ENCODE data around the gene GPM6B.
"Not testable (repeated sequence)": the region's sequence is repeated elsewhere in the genome, so short reads cannot be mapped to it uniquely, and the experiment has no call there.

The GPM6B gene

DNA sequence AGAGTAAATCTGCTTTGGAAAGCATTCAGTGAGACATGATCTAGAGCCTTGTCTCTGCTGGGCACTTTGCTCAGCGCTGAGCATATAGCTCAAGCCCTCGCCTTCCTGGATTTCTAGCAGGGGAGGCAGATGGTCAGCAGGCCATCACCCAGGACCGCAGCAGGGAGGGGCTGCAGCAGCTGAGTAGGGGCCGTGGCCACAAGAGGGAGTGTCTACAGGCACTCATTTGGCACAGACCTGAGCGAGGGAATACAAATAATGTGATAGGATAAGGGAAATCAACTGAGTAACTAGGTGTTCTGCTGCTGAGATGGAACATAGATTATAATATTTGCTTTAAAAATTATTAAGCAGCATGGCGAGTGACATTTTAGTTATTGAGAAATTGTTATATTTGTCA is 52.1 kb downstream of the GPM6B start:
- peak; percentile 54 for DNase-seq (ENCODE audit: low spot score)

DNA sequence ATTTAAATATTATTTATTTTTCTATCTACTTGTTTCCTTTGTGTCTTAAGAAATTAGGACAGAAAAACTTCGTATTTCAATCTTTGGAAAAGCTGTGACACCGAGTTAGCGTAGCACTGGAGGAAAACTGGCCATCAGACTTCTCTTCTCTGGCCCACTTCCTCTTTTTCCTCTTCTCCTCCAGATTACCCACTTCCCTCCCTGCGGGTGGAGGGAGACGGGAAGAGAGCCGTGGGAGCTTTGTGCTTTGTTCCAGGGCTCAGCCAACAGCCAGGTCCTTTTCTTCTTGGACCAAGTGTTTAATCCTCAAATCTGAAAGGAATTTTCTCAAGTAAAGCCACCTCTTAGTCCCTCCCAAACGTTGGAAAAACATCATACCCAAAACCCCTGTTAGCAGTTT is 52.6 kb downstream of the GPM6B start:
- no peak for DNase-seq (ENCODE audit: low spot score)

DNA sequence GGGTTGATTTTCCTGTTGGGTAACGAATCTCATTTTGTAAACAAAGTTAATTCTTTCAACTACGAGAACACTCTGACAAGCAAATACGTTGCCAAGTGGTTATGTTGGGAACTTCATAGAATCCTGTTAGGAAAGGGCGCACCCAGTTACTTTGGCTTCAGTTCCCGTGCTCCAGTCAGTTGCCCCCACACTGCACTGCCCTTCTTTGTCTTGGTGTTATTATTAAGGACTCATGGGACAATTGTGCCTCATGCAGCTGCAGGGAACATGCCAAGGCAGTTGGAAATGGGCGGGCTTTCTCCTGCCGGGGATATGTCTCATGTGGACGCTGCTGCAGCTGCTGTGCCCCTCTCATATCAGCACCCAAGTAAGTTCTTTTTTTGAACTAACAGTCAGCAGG is 53.4 kb downstream of the GPM6B start:
- no peak for DNase-seq (ENCODE audit: low spot score)

DNA sequence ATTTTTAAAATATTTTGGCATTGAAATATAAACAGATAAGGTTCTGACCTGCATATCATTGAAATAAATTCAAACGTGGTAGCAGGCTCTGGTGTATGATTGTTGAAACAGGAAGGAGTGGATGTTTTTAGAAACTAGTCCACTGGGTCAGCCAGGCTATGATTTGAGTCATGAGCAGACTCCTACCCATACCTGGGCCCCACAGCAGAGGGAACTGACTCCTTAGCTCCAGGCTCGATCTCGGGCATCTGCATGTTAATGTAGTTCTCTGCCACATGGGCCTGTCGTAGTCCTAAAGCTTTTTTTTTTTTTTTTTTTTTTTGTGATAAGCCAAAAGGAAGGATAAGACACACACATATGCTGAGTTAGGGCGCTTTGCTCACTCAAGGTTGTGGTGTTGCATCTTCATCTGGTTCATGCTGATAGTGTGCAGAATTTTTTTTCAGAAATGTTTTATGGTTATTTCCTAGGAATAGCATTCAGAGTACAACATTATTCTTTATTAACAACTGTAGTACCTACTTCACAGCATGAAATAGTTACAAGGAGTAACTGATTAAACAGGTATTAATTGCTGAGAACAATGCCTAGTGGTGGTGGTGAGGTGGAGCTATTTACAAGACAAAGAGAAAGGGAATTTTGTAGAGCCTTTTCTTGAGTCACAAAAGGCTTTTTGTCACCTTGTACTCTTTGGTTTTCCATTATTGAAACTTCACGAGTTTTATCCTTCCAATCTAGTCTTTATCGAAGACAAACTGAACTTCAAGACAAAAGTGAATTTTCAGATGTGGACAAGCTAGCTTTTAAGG is 55.1 kb downstream of the GPM6B start:
- DNase-seq (ENCODE audit: low spot score) = peak; percentile 31

DNA sequence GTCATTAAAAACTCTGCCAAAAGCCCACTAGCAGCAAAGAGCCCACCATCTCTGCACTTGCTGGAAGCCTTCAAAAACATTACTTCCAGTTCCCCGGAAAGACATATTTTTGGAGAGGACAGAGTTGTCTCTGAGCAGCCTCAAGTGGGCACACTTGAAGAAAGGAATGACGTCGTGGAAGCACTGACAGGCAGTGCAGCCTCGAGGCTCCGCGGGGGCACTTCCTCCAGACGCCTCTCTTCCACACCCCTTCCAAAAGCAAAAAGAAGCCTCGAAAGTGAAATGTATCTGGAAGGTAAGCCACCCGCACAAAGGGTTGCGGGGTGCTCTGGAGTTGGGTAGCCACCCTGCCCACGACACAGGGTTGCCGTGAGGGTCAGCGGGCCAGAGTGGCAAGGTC is 56.5 kb downstream of the GPM6B start:
- no peak for DNase-seq (ENCODE audit: low spot score)

DNA sequence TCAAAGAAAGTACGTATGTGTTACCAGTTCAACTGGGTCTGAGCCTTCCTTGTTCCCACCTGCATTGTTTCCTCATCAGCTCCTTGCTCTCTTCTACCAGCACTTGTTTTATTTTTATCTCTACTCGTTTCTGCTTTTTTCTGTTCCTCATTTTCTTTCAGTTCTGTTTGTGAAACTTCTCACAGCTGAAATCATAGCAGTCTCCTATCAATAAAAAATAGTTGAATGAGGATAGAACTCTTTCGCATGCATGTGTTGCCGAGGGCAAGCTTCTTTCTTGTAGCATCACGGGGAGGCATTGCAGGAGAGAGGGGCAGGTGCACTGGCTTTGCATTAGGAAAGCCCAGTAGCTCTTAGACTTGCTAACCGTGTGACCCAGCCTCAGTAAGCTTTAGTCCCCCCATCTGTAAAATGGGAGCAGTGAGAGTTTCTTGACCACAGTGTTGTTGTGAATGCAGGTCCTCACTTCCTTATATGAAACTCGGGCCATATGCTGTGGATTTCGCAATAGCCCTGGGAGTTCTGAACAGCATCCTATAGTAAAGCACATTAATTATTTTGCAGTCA is 57.7 kb downstream of the GPM6B start:
- no peak for DNase-seq (ENCODE audit: low spot score)

DNA sequence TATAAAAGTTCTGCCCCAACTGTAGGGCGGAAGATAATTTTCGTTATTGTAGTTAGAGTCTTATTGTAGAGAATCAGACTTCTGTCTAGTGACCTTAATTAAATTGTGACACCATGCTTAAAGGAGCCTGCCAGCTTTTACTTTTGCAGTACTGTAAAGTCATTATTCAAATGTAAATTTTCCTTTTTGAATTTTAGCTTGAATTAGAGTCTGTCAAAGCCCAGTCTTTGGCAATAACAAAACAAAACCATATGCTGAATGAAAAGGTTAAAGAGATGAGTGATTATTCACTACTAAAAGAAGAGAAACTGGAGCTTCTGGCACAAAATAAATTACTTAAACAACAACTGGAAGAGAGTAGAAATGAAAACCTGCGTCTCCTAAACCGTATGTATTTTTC is 60.5 kb downstream of the GPM6B start:
- no peak for DNase-seq (ENCODE audit: low spot score)

DNA sequence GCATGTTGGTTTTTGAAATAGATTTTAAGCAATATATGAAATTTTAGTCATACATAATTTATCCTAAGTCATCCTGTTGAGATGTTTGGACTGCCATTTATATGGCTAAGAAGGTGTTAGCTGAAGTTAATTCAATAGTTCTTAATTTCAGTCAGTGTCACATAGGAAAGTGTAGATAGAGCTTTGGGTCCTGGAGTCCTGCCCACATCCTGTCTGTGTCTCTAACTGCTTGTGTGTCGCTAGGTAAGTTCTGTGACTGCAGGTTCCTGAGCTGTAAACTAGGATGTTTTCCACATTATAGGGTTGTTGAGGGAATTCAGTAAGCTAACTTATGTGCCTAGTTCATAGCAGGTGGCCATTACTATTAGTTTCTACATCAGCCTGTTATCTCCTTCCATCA is 61.6 kb downstream of the GPM6B start:
- DNase-seq (ENCODE audit: low spot score) = no peak

DNA sequence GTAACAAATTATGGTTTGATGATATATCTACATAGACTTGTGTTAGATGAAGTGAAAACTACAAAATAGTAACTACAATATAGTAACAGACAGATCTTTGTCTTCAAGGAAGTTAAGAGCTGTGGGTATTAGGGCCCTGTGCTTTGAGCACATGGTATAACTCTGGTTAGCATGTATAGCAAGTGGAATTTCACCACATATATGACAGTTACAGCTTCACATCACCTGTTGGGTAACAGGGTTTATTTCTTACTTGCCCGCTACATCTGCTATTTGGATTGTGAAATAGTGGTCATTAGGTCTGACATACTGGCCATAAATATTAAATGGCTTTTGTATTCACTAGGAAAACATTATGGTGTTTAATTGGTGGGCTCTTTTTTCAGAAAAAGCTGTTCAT is 62.1 kb downstream of the GPM6B start:
- no peak for DNase-seq (ENCODE audit: low spot score)

DNA sequence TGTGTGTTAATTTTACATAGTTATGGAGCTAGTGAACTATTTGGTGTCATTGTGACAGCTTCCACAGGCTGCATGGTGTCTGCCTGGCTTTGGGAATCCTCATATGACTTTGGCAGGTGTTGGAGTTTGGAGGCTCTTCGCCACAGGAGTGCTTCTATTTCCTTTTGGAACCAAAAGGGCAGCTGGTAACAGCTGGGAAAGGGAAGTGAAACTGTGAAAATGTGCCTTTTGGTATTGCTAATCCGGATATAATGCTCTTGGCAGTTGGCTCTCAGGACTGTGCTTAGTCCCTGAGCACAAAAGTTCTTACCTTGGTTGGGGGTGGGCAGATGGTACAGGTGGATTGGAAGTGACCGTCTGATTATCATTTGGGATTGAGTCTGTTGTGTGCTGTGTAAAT is 64.2 kb downstream of the GPM6B start:
- no peak for DNase-seq (ENCODE audit: low spot score)

DNA sequence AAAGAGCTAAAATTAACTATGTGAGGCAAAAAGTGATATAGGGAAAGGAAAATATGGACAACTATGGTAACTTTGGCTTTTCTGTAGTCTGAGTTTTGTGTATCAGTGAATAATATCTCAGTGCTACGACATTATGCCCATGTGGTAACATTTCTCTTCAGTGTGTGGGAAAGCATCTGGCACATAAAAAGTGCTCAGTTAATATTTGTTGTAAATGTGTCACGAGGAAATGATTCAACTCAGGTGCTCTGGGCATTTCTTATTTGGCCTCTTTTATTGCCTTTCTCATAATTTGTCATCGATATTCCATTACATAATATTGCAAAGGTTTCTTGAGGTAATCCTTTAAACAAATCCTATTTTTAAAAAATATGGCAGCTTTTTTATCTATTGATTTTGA is 64.8 kb downstream of the GPM6B start:
- no peak for DNase-seq (ENCODE audit: low spot score)

DNA sequence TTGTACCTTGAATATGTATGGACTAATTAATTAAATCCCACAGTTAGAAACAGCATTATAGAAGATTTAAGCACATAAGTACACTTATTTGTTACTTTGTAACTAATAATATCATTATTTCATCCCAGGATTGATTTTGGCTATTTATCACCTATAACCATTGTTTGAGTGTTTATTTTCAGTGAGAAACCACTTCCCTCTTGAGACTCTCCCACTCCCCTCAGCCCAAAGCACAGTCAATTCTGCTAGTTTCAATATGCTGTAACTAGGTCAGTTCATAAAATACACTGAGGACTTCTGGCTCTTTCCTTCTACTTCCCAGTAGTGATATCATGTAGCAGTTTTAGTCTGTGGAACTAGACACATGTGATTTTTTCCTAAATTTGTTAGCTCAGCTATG is 66.1 kb downstream of the GPM6B start:
- DNase-seq (ENCODE audit: low spot score) = no peak

DNA sequence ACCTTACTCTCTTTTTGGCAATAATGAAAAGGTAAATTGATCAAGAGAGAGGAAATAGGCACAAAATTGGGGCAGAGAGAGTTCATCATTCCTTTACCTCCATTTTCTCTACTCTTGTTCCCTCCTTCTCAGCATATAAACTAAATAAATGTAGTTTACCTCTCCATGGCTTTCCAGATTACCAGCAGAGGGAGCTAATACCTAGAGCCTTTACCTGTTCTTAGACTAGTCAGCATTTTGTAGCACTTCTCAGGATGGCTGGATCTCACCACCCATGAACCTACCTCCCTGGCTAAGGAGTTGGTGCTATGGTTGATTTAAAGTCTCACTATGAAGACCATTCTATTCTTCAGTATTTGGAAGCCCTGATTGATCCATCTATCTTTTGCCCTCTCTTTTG is 66.7 kb downstream of the GPM6B start:
- peak; percentile 14 for DNase-seq (ENCODE audit: low spot score)

DNA sequence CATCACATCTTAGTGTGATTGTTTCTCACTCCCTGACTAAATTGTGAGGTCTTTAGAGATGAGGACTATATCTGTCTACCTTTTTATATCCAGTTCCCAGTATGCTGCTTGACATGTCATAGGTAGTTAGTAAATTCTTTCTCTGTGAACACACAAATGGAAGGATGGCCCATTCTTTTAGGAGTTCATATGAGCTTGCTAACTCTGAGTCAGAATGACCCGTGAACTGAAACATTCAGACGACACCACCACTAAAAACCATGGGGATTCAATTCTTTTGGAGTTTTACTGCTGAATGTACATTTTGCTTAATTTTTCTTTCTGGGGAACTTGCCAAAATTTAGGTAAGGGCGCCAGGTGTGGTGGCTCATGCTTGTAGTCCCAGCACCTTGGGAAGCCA is 68.4 kb downstream of the GPM6B start:
- DNase-seq (ENCODE audit: low spot score) = no peak

DNA sequence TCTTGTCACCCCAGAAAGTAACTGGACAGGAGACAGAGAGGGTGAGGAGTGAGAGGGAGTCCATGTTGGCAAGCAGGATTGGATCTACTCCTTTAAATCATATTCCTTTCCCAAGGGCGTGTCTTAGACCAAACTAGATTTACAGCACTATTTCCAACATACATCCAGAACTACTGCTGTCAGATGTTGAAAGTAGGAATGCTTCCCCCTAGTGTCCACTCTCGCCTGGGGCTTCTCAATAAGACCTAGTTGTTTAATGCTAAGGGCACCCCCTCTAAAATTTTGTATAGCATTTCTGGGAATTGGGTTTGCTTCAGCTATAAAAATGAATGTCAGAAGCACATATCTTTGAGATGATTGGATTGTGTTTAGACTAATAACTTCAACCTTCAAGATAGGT is 69.1 kb downstream of the GPM6B start:
- DNase-seq (ENCODE audit: low spot score) = no peak

DNA sequence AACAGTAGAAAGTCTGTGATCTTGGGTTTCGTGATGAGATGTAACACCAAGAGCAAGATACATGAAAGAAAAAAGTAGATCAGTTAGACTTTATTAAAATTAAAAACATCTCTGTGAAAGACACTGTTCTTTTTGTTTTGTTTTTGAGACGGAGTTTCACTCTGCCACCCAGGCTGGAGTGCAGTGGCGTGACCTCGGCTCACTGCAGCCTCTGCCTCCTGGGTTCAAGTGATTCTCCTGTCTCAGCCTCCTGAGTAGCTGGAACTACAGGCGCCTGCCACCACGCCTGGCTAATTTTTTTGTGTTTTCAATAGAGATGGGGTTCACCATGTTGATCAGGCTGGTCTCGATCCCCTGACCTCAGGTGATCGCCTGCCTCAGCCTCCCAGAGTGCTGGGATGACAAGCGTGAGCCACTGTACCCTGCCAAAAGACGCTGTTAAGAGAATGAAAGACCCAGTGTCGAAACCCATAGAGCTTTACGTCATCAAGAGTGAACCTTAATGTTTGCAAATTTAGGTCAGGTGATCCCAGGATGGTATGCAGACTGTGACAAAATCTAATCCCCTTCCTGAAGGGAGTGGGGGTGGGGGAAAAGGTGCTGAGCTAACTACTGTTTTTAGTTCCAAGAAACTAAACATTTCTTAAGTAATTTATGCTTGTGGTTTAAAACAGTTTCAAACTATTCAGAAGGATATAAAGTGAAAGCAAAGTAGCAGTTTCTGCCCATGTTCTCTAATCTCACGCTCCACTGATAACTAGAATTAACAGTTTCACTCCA is 74.3 kb downstream of the GPM6B start:
- DNase-seq (ENCODE audit: low spot score) = no peak

DNA sequence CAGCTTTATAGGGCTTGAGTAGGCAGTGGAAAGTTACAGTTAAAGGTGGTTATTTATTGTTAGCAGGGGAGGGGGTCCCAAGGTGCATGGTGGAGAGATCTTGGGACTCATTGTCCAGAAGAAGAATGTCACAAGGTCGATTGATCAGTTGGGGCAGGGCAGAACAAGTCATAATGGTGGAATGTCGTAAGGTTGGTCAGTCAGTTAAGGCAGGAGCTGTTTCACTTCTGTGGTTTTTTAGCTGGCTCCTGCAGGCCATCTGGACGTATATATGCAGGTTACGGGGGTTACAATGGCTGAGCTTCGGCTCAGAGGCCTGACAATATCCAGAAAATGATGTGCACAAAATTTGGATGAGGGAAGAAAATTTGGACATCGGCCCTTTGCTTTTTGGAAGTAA is 75.2 kb downstream of the GPM6B start:
- DNase-seq (ENCODE audit: low spot score) = no peak

DNA sequence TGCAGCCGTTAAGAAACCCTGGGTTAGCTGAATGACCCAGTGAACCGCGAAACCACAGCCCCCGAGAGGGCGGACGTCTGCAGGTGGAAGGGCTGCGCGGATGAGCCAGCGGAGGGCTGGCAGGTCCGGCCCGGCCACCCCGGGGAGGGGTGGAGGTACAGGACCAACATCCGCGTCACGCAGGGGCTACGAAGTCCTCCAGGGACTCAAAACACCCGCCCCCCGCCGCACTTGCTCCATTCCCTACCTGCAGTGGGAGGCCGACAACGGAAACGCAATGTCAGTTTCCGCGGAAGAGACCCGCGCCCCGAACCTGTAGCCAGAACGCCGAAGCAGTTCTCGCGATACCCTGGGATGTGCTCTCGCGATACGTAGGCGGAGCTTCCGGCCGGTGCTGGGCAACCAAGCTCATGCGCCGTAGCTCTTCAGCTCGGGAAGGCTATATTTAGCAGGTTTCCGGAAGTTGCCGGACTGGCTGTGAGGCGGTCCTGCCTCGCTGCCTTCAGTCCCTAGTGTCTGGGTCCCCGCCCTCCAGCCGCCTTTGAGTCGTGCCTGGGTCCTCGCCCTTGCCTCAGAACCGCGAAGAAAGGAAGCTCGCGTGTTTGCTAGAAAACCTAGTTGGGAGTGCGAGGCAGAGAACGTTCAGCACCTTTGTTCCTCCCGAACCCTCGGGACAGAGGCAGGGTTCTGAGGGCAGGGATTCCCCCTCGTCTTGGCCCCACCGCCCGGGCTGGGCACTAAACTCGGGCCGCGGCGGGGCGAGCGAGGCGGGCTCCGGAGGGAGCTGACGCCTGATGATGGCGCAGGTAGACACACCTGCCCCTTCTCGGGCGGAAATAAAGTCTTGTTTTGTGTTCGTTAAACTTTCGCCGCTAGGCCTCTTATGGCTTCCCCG is 82.4 kb downstream of the GPM6B start, which contains the start of the genes OFD1 and TRAPPC2:
Gene OFD1, plus strand, starts transcription at position 471 of the 895 bp plus-strand sequence. Its CDS starts 324 bp downstream, at position 795.
Gene TRAPPC2, minus strand, starts transcription at position 343 of the 895 bp plus-strand sequence. CDS start 14,657 bp downstream, outside the sequence.
- DNase-seq (ENCODE audit: low spot score) = peak; percentile 89

DNA sequence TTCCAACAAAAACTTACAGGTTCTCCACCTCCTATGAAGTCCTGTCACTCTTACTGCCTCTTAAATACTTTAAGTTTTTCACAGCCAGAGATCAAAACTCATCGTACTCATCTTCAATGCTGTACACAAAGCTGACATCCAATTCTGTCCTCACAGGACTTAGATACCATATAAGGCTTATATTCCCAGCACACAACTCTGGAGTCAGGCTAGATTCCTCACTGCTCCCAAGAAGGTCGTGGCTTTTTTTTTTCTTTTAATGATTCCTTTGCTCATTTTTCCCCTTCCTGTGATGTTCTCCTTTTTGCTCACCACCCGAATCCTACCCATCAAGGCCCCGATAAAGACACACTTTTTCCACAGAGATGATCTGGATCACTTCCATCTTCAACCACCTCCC is 83.4 kb downstream of the GPM6B start:
- DNase-seq (ENCODE audit: low spot score) = no peak

DNA sequence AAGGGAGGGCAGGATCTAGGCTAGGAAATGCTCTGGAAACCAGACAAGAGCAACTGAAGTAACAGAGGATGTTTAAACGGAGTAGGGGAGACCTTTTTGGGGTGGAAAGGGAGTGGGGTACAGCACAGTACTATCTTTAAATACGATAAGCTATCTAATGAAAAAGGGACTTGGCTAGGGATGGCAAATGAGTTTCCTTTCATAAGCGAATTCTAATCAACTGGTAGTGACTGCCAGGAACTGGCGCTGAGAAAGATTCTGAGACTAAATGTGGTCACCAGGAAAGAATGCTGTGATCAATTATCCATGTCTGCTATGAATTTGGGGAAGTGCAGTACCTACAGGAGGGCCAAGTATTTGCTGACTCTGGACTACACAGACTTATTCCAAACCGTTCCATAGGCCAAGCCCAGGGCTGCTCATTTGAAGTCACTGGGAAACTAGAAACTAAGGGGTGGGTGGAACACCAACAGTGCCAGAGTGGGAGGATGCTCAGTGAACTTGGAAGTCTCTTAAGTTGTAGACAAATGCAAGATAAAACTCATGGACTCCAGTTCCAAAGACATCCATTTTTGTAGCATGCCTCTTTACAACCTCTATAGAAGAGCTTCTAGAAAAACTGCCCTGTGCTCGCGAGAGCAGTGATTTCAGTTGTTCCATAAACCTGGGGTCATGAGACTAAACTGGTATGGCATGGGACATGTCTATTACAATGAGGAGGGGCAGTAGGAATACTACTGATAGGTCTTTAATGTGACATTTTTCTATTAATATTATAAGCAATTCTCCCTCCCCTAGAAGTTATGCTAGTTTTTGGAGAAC is 84.4 kb downstream of the GPM6B start:
- no peak for DNase-seq (ENCODE audit: low spot score)

DNA sequence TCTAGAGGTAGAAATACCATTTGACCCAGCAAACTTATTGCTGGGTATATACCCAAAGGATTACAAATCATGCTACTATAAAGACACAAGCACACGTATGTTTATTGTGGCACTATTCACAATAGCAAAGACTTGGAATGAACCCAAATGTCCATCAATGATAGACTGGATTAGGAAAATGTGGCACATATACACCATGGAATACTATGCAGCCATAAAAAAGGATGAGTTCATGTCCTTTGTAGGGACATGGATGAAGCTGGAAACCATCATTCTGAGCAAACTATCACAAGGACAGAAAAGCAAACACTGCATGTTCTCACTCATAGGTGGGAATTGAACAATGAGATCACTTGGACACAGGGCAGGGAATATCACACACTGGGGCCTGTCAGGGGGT is 86.4 kb downstream of the GPM6B start:
- DNase-seq (ENCODE audit: low spot score) = not testable (repeated sequence)
